ENCODE measurements around the gene CEBPZ. TPM values are rescaled to one million over a fixed set of nuclear protein-coding genes. Genes with fewer than 3 reads are reported as not detected.

Gene CEBPZ
- total RNA-seq, 2 experiments from 2014 or later, result 34.9 to 57.2 TPM

DNA sequence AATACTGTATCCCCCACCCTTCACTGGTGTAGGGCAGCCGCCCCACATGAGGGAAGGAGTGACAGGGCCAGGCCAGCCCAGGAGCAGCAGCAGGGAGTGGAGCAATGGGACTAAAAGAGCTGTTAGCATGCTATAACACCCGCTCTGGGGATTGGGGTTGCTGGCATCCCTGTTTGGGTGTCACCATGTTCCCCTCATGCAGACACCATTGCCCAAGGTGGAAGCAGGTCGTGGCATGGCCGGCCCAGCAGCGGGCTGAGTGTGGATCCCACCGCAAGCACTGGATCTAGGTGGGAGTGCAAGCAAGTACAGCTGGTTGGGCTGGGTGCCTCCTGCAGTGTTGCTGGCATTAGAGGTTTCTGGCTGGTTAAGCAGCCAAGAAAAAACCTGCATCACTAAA lies 39.6 kb downstream of the CEBPZ start:
- ChIA-PET CTCF (ENCODE audit: unreplicated experiment) (no interaction called here), POLR2A (interaction anchor here (0.7 kb wide), 1 partner anchor 849 kb away, joined by 3 read pairs; no protein-coding TSS in a partner anchor)
- no peaks in the 10 kb centered on the region for H4K20me1 ChIP-seq (ENCODE audit: insufficient read depth, low read length)
- peaks cover 2% of the 10 kb centered on the region for H3K79me2 ChIP-seq (ENCODE audit: insufficient read depth, low read depth, low read length)
- H3K4me2 ChIP-seq (ENCODE audit: low read length), result no peak overlapping the region
- H3K36me3 ChIP-seq (ENCODE audit: insufficient read depth, low read length), result no peaks in the 10 kb centered on the region
- H3K4me3 ChIP-seq (ENCODE audit: low read depth, low read length, poor library complexity, severe bottlenecking), result no peak overlapping the region
- BruUV-seq (replicated peaks), result no TSS peak
- H2AFZ ChIP-seq (ENCODE audit: low read length), result no peak overlapping the region
- H3K9me2 ChIP-seq (ENCODE audit: insufficient read depth, low read length), result no peaks in the 10 kb centered on the region
- no peak overlapping the region for H3K27ac ChIP-seq (ENCODE audit: low read depth, low read length, poor library complexity, severe bottlenecking)
- intact Hi-C loops (cut with micrococcal nuclease; ENCODE audit: unreplicated experiment), result no loop called here
- peaks cover 5% of the 10 kb centered on the region; the same call in 1 of the 2 replicates for H3K9me3 ChIP-seq (ENCODE audit: low read length)
- DNase-seq (ENCODE audit: low spot score), result no peak
- H3K4me1 ChIP-seq (ENCODE audit: insufficient read depth, low read length, poor library complexity, severe bottlenecking), result peaks cover 4% of the 10 kb centered on the region
- TF ChIP-seq EZH2phosphoT487 (IDR thresholded peaks at IDR 0.05; ENCODE audit: borderline replicate concordance, low read depth, low read length) (no peak), CTCF (conservative IDR thresholded peaks at IDR 0.05; ENCODE audit: low read length) (no peak)

DNA sequence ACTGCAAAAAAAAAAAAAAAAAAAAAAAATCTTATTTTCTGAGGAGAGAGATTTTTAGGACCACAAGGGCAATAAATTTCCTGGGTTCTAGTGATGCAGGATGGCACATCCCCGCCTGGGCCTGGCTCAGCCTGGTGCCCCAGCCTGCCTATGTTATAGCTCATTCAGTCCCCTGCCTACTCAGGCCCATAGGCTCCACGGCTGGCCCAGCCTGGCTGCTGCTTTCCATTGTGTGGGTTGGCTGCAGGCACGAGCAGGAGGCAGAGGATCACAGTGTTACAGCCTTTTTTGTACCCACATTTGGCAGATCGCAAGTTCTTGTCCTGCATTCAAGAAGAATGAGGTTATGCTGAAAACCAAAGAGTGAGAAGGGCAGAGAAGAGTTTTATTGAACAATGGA lies 40.1 kb downstream of the CEBPZ start:
- Histone ChIP-seq H3K79me2 (ENCODE audit: insufficient read depth, low read depth, low read length) (no peaks in the 10 kb centered on the region), H3K4me3 (ENCODE audit: low read depth, low read length, poor library complexity, severe bottlenecking) (no peak overlapping the region), H3K4me2 (ENCODE audit: low read length) (no peak overlapping the region), H3K9me2 (ENCODE audit: insufficient read depth, low read length) (no peaks in the 10 kb centered on the region), H3K9me3 (ENCODE audit: low read length) (peaks cover 5% of the 10 kb centered on the region; the same call in 1 of the 2 replicates), H3K36me3 (ENCODE audit: insufficient read depth, low read length) (no peaks in the 10 kb centered on the region), H2AFZ (ENCODE audit: low read length) (no peak overlapping the region), H4K20me1 (ENCODE audit: insufficient read depth, low read length) (no peaks in the 10 kb centered on the region), H3K4me1 (ENCODE audit: insufficient read depth, low read length, poor library complexity, severe bottlenecking) (peaks cover 4% of the 10 kb centered on the region), H3K27ac (ENCODE audit: low read depth, low read length, poor library complexity, severe bottlenecking) (no peak overlapping the region)
- BruUV-seq (replicated peaks), result no TSS peak
- intact Hi-C loops (cut with micrococcal nuclease; ENCODE audit: unreplicated experiment), result no loop called here
- ChIA-PET POLR2A (interaction anchor here (0.7 kb wide), 2 partner anchors 99 to 850 kb away, joined by 3 to 6 read pairs; no protein-coding TSS in a partner anchor), CTCF (ENCODE audit: unreplicated experiment) (no interaction called here)
- DNase-seq (ENCODE audit: low spot score), result no peak
- TF ChIP-seq CTCF (conservative IDR thresholded peaks at IDR 0.05; ENCODE audit: low read length), result no peak
- TF ChIP-seq EZH2phosphoT487 (IDR thresholded peaks at IDR 0.05; ENCODE audit: borderline replicate concordance, low read depth, low read length), result no peak

- Histone ChIP-seq H3K27ac (ENCODE audit: low read depth, low read length, poor library complexity, severe bottlenecking) (no peak overlapping the region), H3K4me2 (ENCODE audit: low read length) (no peak overlapping the region), H3K79me2 (ENCODE audit: insufficient read depth, low read depth, low read length) (no peaks in the 10 kb centered on the region), H3K4me3 (ENCODE audit: low read depth, low read length, poor library complexity, severe bottlenecking) (no peak overlapping the region), H3K36me3 (ENCODE audit: insufficient read depth, low read length) (no peaks in the 10 kb centered on the region), H3K4me1 (ENCODE audit: insufficient read depth, low read length, poor library complexity, severe bottlenecking) (no peaks in the 10 kb centered on the region), H3K9me2 (ENCODE audit: insufficient read depth, low read length) (no peaks in the 10 kb centered on the region), H3K9me3 (ENCODE audit: low read length) (peaks cover under 1% of the 10 kb centered on the region; the same call in 1 of the 2 replicates), H2AFZ (ENCODE audit: low read length) (no peak overlapping the region), H4K20me1 (ENCODE audit: insufficient read depth, low read length) (no peaks in the 10 kb centered on the region)
- intact Hi-C loops (cut with micrococcal nuclease; ENCODE audit: unreplicated experiment), result no loop called here
- no TSS peak for BruUV-seq (replicated peaks)
- ChIA-PET CTCF (ENCODE audit: unreplicated experiment) (no interaction called here), POLR2A (interaction anchor here (0.7 kb wide), 1 partner anchor 98 kb away, joined by 6 read pairs; no protein-coding TSS in a partner anchor)
- TF ChIP-seq CTCF (conservative IDR thresholded peaks at IDR 0.05; ENCODE audit: low read length) (no peak), EZH2phosphoT487 (IDR thresholded peaks at IDR 0.05; ENCODE audit: borderline replicate concordance, low read depth, low read length) (no peak)
- no peak for DNase-seq (ENCODE audit: low spot score)
These were observed 41.1 kb downstream of the CEBPZ start for GRCh38 chr2:37190290-37190689.
